ENCODE data around the gene SGK1.

SGK1 gene

GRCh38 chr6:134317471-134318131 lies at the start of gene SGK1:
Gene SGK1, minus strand, starts transcription at chr6:134318112. Its CDS starts 652 bp downstream, at chr6:134317460.
- DNase-seq (ENCODE audit: low spot score): no peak

DNA sequence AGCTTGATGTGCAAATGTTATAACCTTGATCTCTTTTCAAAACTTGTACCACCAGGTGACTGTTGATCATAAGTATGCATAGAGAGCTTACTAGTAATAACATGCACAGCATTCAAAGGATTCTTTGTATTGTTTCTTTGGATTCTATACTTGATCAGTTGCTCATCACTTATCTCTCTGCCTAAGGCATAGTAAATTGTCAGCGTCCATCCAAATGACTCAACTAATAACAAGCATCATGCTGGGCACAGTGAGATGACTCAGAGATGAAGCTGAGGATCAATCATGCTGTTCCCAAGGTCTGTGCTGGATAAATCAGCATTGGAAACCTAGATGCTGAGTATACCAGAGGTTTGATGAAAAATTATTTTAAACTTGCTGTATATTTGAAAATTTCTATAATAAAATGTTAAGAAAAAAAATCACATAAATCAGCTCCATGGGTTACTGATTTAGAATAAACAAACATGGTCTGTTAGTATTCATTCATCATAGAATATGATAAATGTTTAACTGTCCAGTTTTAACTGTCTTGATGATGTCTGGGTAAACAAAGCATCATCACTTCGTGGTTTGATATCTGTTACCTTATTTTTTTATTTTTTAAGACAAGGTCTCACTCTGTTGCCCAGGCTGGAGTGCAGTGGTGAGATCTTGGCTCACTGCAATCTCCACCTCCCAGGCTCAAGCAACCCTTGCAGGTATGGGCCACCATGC lies 45.6 kb upstream of the SGK1 start:
- no peak for DNase-seq (ENCODE audit: low spot score)

GRCh38 chr6:134361011-134361410 lies 43.1 kb upstream of the SGK1 start:
- DNase-seq (ENCODE audit: low spot score): no peak

DNA sequence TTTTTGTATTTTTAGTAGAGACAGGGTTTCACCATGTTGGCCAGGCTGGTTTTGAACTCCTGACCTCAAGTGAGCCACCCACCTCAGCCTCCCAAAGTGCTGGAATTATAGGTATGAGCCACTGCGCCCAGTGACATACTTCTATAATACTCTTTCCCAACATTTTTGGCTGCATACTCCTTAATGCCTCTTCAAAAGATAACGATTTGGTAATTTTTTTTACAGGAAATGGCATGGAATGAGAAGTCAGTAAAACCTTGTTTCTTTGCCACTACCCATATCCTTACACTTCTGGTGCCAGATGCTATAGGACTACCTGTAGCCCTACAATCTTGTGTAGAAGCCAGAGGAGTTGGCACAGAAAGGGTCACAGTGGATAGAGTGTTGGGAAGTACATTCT lies 41.4 kb upstream of the SGK1 start:
- DNase-seq (ENCODE audit: low spot score): no peak

DNA sequence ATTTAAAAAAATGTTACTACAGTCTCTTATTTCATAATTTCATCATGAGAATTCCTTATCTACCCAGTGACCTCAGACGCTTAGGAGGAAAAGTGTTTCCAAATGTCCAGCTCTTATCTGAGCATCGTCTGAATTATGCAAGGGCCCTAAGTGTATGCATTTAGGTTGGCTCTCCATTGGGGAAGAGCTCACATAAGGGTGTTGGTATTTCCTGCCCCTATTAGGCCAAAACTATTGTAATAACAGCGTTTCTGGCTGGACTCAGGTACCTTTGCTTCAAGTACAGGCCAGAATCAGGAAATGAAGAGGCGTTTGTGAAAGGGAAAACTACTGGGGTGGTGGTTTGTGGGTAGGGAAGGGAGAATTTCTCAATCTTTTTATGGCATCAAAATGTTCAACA lies 40.4 kb upstream of the SGK1 start:
- DNase-seq (ENCODE audit: low spot score): no peak

DNA sequence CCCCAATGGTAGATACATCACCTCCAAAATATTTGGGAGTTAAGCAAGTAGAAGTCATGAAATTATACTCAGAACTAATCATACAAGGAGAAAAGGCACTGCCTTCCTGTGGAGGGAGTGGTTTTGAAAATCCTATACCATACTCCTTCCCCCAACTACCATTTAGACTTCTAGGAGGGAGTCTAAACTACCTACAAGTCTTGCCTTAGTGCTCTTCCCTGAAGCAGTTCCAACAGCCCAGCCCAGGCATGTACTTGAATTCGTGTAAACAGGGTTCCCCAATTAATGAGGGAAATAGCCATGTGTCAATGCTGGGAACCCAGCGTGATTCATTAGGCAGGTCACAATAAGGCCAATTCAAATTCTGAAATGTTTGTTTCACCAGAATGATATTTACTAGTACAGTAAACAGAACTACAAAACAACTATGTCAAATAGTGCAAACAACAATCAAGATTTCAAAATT lies 39.1 kb upstream of the SGK1 start:
- DNase-seq (ENCODE audit: low spot score): no peak

DNA sequence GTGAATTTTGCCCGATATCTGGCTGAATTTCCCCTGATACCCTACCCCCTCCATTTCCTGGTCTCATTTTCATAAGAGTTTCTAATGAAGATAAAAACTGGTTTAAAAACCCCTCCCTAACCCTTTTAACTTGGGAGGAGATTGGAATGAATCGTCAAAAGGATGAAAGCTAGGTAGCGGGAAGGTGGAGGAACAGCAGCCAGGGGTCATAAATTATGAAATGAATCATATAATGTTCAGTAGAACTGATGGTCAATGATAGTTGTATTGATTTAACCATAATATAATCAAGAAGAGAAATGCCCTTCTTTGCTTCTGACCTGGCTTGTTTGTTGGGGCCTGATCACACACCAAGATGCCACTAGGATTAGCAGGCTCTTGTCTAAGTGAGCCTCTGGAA lies 38.5 kb upstream of the SGK1 start:
- no peak for DNase-seq (ENCODE audit: low spot score)

DNA sequence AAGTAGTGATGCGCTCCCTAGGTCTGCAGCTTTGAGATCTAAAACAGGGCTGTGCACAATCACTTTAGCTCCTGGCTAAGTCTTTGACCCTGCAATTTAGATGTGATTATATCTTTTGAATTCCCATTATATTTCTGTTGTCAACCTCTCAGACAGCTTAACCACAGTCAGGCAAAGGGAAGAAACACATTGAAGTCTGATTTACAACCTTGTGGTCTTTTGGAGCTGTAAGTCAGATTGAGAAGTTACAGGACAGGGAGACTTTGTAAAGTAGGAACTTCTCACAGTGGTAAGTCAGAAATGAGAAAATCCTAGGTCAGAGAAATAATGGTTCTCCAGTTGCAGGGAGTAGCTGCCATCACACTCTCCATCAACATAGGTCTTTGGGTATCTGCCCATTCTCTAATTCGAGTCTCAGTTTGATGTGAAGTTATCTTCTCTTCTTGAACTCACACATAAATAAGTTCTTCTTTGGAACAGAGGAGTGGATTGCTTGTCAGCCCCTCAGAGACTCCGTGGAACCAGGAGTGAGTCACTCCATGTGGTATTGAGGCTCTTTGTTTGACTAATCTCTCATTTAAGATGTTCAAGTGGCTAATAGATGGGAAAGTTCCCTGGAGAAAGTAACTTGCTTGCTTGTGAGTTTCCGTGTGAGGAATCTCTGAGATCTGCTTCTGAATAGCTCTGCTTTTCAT lies 35.0 kb upstream of the SGK1 start:
- DNase-seq (ENCODE audit: low spot score): no peak

DNA sequence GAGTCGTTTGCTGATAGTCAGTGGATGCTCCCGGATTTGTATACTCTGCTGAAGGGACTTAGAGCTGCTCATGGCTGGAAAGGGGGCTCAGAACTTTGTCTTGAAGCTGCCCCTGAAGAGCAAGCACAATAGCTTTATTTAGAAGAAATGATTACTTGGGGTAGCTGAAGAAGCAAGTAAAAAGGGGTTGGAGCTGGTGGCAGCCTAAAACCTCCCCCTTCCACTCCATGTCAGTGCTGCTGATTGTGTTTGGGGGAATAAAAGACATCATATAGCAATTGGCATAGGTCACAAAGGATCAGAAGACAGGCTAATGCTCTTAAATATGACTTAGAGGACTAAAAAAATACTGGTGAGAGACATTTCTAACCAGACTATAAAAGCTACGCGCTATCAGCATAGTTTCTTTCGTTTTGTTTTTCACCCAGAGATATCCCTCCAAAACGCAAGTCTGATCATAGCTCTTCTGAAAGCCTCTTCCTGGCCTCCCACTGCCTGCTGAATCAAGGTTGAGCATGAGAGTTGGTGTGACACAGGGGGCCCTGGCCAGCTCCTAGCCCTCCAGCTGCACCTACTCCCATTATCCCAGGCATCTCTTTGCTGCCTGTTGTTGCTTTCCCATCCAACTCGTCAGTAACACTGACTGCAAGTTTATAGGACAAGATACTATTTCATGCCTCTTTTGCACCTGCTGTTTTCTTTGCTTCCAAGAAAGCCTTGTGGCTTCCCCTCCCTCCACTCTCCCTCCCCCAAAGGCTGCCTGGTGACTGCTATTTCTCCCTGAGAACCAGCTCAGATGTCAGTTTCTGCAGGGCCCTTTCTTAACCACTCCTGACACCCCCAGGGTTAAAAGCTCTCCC lies 33.9 kb upstream of the SGK1 start:
- no peak for DNase-seq (ENCODE audit: low spot score)

DNA sequence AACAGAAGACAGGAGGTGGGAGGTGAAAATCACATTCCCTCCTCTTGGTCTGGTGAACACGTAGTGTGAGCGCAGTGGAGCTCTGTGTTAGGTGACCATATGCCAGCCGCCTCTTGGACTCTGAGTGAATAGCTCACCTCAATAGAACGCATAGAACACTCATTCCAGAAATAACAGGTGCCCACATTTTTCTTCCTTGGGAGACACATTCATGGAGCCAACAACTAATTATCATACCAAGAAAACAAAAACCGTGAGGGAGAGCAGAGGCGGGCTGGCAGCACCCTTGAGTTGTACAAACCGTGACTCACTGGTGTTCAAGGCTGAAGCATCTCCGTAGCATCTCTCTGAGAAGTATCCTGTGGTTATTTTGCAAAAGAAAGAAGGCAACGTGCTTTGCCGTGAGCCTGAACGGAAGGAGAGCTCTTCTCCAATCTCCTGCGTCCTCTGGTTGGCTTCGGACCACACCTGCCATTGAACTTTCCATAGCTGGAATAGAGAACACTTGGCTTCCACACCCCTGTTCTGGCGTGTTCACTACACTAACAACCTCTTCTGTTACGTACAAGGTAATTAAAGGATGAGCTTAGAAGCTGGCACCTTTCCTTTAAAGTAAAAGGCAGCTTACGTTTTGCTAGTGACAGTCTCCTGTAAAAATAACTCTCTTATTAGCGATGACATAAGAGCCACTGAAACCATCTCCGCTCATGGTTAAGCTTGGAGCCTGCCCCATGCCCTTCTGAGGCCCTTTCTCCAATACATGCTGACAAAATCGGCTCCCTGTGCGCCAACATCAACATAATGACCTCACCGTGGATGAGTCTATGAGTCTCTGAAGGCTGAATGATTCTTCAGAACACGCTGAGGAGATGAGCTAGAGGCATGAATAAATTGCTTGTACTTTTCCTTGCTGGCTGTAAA lies 30.2 kb upstream of the SGK1 start:
- DNase-seq (ENCODE audit: low spot score): no peak

GRCh38 chr6:134346932-134347545 lies 29.1 kb upstream of the SGK1 start:
- DNase-seq (ENCODE audit: low spot score): no peak

- no peak for DNase-seq (ENCODE audit: low spot score)
Observed at GRCh38 chr6:134345789-134346188, 27.9 kb upstream of the SGK1 start.

DNA sequence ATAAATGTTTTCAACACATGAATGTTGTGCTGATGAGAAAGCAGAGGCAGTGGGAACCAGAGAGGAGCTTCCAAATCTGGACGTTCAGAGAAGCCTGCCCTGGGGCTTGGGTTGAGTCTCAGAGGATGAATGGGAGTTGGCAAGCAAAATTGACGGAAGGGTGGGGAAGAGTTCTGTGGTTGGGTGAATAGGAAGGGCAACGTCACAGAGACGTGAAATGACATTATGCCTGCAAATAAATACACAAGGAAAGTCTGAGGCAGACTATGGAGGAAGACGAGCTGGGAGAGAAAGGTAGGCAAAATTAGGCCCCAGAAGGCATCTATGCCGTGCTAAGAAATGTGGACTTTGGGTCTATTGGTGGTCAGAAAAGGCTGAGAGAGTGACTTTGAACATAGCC lies 25.2 kb upstream of the SGK1 start:
- no peak for DNase-seq (ENCODE audit: low spot score)

DNA sequence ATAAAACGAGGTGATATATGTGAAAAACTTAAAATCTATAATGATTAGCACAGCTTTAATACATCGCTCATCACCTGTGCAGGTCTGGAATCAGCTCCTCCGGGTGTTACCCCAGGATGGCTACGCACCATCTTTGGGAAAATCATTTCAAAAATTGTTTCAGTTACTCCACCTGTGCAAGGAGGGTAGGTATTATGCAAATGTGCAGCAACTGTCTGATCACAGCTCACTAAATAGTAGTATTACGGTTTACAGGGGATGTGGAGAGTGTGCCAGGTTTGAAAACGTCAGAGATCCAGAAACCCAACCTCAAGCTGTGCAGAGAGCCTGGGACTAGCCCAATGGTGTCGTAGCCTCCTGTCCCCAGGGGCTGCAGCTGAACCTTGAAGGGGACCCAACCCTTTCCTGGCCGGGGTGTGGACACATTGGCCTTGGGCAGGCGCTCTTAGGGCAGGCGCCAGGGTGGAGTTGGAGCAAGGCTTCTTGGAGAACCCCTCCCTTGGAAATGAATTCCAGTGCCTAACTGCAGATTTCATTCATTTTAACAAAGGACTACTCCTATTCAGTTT lies 24.2 kb upstream of the SGK1 start:
- DNase-seq (ENCODE audit: low spot score): no peak

GRCh38 chr6:134340179-134340975 lies 22.5 kb upstream of the SGK1 start:
- DNase-seq (ENCODE audit: low spot score): no peak

GRCh38 chr6:134339216-134339615 lies 21.3 kb upstream of the SGK1 start:
- DNase-seq (ENCODE audit: low spot score): no peak

DNA sequence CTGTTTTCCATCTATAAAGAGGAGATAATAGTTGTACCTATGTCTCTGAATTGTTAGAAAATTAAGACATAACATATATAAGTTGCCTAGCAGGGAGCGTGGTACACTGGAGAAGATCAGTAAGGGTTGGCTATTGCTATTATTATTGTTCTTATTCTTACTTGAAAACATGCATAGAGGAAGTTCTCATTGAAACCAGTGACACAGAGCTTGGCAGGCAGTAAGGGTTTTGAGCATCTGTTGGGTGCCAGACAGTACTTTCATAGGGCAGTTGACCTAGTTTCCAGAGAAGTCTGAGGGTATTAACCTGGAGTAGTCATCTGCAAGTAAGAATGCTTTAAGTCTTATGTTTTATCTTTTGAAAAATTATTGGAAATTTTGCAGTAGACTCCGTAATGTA lies 13.3 kb upstream of the SGK1 start:
- no peak for DNase-seq (ENCODE audit: low spot score)

- no peak for DNase-seq (ENCODE audit: low spot score)
Observed at GRCh38 chr6:134330555-134330954, 12.6 kb upstream of the SGK1 start.

DNA sequence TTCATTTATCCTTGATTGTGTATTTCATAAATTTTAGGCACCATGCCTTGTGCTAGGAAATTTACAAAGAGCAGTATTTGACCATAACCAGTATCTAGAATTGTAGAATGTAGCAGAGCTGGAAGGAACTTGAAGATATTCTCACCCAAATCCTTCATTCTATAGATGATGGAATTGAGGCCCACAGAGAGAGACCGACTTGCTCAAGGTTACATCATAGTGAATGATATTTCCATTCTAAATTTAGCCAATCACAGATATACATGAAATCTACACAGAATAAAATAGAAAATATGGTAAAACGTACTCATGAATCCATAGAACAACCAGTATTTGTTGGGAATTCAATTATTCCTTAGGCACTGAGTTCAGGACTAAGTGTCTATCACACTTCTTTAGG lies 10.9 kb upstream of the SGK1 start:
- DNase-seq (ENCODE audit: low spot score): no peak

DNA sequence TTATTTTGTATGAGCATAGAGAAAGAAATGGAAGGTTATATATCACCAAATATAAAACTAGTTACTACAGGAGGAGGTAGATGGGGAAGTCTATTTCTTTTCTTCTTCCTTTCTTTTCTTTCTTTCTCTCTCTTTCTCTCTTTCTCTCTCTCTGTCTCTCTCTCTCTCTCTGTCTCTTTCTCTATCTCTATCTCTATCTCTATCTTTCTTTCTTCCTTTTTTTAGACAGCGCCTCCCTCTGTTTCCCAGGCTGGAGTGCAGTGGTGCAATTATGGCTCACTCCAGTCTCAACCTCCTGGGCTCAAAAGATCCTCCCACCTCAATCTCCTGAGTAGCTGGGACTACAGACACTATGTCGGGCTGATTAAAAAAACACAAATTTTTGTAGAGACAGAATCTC lies 10.2 kb upstream of the SGK1 start:
- DNase-seq (ENCODE audit: low spot score): no peak

Data from SW480 (cell line).